ENCODE results near the gene SDK1.

Gene SDK1

GRCh38 chr7:3965794-3966395, 664.8 kb downstream of the SDK1 start:
- no peak overlapping the region for H3K4me3 ChIP-seq (ENCODE audit: low read length)
- no peak overlapping the region for H3K9ac ChIP-seq (ENCODE audit: low read length)
- no peak for DNase-seq (ENCODE audit: low read depth)
- no peaks in the 10 kb centered on the region for H3K4me1 ChIP-seq (ENCODE audit: control insufficient read depth, insufficient read depth, low read length)
- H3K27me3 ChIP-seq (replicated peaks; ENCODE audit: control insufficient read depth, insufficient read depth, low read length): no peaks in the 10 kb centered on the region
- no peaks in the 10 kb centered on the region for H3K36me3 ChIP-seq (ENCODE audit: control insufficient read depth, insufficient read depth, low read length, severe bottlenecking)
- no peaks in the 10 kb centered on the region for H3K9me3 ChIP-seq (ENCODE audit: control insufficient read depth, low read length)

DNA sequence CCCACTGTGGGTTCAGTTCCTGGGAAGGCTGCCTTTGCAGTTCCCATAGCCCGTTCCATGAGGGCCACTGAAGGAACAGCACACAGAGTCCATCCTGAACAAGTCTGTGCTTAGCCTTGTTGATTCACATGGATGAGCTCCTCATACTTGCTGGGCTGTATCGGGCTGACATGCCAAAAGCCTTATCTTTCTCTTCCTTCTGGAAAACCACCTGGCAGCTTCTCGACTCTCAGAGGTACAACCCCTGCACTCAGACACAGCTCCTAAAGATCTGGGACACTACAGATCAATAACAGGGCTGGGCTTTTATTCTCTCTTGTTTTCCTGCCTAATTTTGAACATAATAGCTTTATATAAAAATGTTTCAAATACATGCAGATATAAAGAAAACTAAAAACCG, 667.2 kb downstream of the SDK1 start:
- Histone ChIP-seq H3K36me3 (ENCODE audit: control insufficient read depth, insufficient read depth, low read length, severe bottlenecking) (no peaks in the 10 kb centered on the region), H3K4me1 (ENCODE audit: control insufficient read depth, insufficient read depth, low read length) (no peaks in the 10 kb centered on the region)

DNA sequence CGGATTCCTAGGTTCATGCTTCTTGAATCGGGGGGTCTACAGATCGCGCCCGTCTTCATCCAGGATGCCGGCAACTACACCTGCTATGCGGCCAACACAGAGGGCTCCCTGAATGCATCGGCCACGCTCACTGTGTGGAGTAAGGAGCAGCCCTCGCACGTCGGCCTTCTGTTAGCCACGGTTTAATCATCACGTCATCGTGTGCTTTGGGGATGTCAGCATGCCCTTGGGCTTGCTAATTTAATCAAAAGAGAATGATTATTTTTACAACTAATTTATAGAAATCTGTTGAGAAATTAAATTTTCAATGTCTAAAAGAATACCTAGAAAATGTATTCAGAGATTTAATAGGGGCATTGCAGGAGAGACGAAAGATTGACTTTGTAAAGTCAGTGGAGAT, 668.2 kb downstream of the SDK1 start:
- H3K27me3 ChIP-seq (replicated peaks; ENCODE audit: control insufficient read depth, insufficient read depth, low read length): no peaks in the 10 kb centered on the region
- H3K36me3 ChIP-seq (ENCODE audit: control insufficient read depth, insufficient read depth, low read length, severe bottlenecking): no peaks in the 10 kb centered on the region
- no peaks in the 10 kb centered on the region for H3K4me1 ChIP-seq (ENCODE audit: control insufficient read depth, insufficient read depth, low read length)
- H3K9me3 ChIP-seq (ENCODE audit: control insufficient read depth, low read length): no peaks in the 10 kb centered on the region
- H3K9ac ChIP-seq (ENCODE audit: low read length): no peak overlapping the region
- no peak overlapping the region for H3K4me3 ChIP-seq (ENCODE audit: low read length)
- no peak for DNase-seq (ENCODE audit: low read depth)

More for the DNA sequence above, 667.2 kb downstream of the SDK1 start:
- no peak overlapping the region for H3K4me3 ChIP-seq (ENCODE audit: low read length)
- no peak overlapping the region for H3K9ac ChIP-seq (ENCODE audit: low read length)
- H3K9me3 ChIP-seq (ENCODE audit: control insufficient read depth, low read length): no peaks in the 10 kb centered on the region
- DNase-seq (ENCODE audit: low read depth): no peak
- H3K27me3 ChIP-seq (replicated peaks; ENCODE audit: control insufficient read depth, insufficient read depth, low read length): no peaks in the 10 kb centered on the region

GRCh38 chr7:3971323-3971722, 670.3 kb downstream of the SDK1 start:
- Histone ChIP-seq H3K9me3 (ENCODE audit: control insufficient read depth, low read length) (no peaks in the 10 kb centered on the region), H3K9ac (ENCODE audit: low read length) (no peak overlapping the region), H3K36me3 (ENCODE audit: control insufficient read depth, insufficient read depth, low read length, severe bottlenecking) (no peaks in the 10 kb centered on the region), H3K27me3 (replicated peaks; ENCODE audit: control insufficient read depth, insufficient read depth, low read length) (no peaks in the 10 kb centered on the region), H3K4me3 (ENCODE audit: low read length) (no peak overlapping the region), H3K4me1 (ENCODE audit: control insufficient read depth, insufficient read depth, low read length) (no peaks in the 10 kb centered on the region)
- no peak for DNase-seq (ENCODE audit: low read depth)

GRCh38 chr7:3973264-3973663, 672.2 kb downstream of the SDK1 start:
- Histone ChIP-seq H3K4me1 (ENCODE audit: control insufficient read depth, insufficient read depth, low read length) (no peaks in the 10 kb centered on the region), H3K27me3 (replicated peaks; ENCODE audit: control insufficient read depth, insufficient read depth, low read length) (no peaks in the 10 kb centered on the region), H3K36me3 (ENCODE audit: control insufficient read depth, insufficient read depth, low read length, severe bottlenecking) (no peaks in the 10 kb centered on the region), H3K9me3 (ENCODE audit: control insufficient read depth, low read length) (no peaks in the 10 kb centered on the region), H3K4me3 (ENCODE audit: low read length) (no peak overlapping the region), H3K9ac (ENCODE audit: low read length) (no peak overlapping the region)
- DNase-seq (ENCODE audit: low read depth): no peak

DNA sequence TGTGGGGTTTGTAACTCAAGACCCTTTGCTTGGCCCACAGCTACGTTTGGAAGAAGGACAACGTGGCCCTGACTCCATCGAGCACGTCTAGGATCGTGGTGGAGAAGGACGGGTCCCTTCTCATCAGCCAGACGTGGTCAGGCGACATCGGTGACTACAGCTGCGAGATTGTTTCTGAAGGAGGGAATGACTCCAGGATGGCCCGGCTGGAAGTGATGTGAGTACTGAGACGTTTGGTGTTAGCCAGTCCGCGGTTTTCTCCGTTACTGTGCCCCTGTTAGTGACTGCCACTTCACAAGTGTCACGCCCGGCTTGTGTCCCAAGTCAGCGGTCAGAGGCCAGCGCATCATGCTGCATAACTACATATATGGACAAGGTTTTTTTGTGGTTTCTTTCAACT, 673.3 kb downstream of the SDK1 start:
- no peaks in the 10 kb centered on the region for H3K4me1 ChIP-seq (ENCODE audit: control insufficient read depth, insufficient read depth, low read length)
- H3K9ac ChIP-seq (ENCODE audit: low read length): no peak overlapping the region

GRCh38 chr7:3975371-3975770, 674.3 kb downstream of the SDK1 start:
- Histone ChIP-seq H3K36me3 (ENCODE audit: control insufficient read depth, insufficient read depth, low read length, severe bottlenecking) (no peaks in the 10 kb centered on the region), H3K9ac (ENCODE audit: low read length) (no peak overlapping the region), H3K4me1 (ENCODE audit: control insufficient read depth, insufficient read depth, low read length) (no peaks in the 10 kb centered on the region), H3K9me3 (ENCODE audit: control insufficient read depth, low read length) (no peaks in the 10 kb centered on the region), H3K27me3 (replicated peaks; ENCODE audit: control insufficient read depth, insufficient read depth, low read length) (no peaks in the 10 kb centered on the region), H3K4me3 (ENCODE audit: low read length) (no peak overlapping the region)
- no peak for DNase-seq (ENCODE audit: low read depth)

More for the DNA sequence above, 673.3 kb downstream of the SDK1 start:
- no peak for DNase-seq (ENCODE audit: low read depth)
- no peak overlapping the region for H3K4me3 ChIP-seq (ENCODE audit: low read length)
- H3K36me3 ChIP-seq (ENCODE audit: control insufficient read depth, insufficient read depth, low read length, severe bottlenecking): no peaks in the 10 kb centered on the region
- no peaks in the 10 kb centered on the region for H3K9me3 ChIP-seq (ENCODE audit: control insufficient read depth, low read length)
- no peaks in the 10 kb centered on the region for H3K27me3 ChIP-seq (replicated peaks; ENCODE audit: control insufficient read depth, insufficient read depth, low read length)

DNA sequence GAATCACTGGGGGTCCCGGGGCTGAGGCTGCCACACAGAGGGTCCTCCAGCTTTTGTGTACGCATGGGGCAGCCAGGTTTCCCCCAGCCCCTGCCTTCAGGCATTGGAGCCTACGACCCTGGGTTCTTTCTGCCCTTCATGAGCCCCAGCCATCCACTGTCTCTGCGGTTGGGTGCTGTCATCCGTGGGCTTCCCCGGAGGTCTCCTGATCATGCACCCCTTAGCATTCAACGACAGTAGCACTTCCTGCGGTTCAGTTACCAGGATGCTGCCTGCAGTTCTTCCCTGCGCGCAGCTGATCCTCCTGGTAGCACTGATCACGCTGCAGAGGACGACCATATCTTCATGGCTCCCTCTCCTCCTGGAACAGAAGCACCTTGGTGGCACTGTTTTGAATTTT, 676.3 kb downstream of the SDK1 start:
- no peak overlapping the region for H3K9ac ChIP-seq (ENCODE audit: low read length)
- peaks cover 6% of the 10 kb centered on the region for H3K9me3 ChIP-seq (ENCODE audit: control insufficient read depth, low read length)
- H3K4me3 ChIP-seq (ENCODE audit: low read length): no peak overlapping the region
- H3K4me1 ChIP-seq (ENCODE audit: control insufficient read depth, insufficient read depth, low read length): no peaks in the 10 kb centered on the region
- no peak for DNase-seq (ENCODE audit: low read depth)
- no peaks in the 10 kb centered on the region for H3K36me3 ChIP-seq (ENCODE audit: control insufficient read depth, insufficient read depth, low read length, severe bottlenecking)
- no peaks in the 10 kb centered on the region for H3K27me3 ChIP-seq (replicated peaks; ENCODE audit: control insufficient read depth, insufficient read depth, low read length)

DNA sequence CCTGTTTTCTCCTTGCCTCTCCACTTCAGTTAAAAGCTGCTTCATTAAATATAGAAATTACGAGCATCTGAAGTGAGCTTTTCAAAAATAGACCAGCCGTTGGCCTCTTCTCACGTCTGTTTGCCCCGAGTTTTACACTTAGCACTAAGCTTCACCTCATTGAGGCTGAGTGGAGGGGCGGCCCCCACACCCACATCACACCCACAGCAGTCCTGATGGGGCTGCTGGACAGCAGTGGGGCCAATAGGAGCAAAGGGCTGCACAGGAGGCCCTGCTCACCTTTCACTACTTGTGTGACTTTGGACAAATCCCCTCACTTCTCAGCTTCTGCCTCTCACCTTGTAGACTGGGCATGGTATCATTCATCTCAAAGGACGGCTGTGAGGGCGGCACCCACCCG, 677.8 kb downstream of the SDK1 start:
- no peaks in the 10 kb centered on the region for H3K4me1 ChIP-seq (ENCODE audit: control insufficient read depth, insufficient read depth, low read length)
- H3K9ac ChIP-seq (ENCODE audit: low read length): no peak overlapping the region
- peaks cover 6% of the 10 kb centered on the region for H3K9me3 ChIP-seq (ENCODE audit: control insufficient read depth, low read length)
- H3K4me3 ChIP-seq (ENCODE audit: low read length): no peak overlapping the region
- H3K27me3 ChIP-seq (replicated peaks; ENCODE audit: control insufficient read depth, insufficient read depth, low read length): no peaks in the 10 kb centered on the region
- no peak for DNase-seq (ENCODE audit: low read depth)
- H3K36me3 ChIP-seq (ENCODE audit: control insufficient read depth, insufficient read depth, low read length, severe bottlenecking): no peaks in the 10 kb centered on the region

GRCh38 chr7:3979611-3980299, 678.7 kb downstream of the SDK1 start:
- no peak overlapping the region for H3K9ac ChIP-seq (ENCODE audit: low read length)
- no peak for DNase-seq (ENCODE audit: low read depth)
- no peak overlapping the region for H3K4me3 ChIP-seq (ENCODE audit: low read length)
- H3K36me3 ChIP-seq (ENCODE audit: control insufficient read depth, insufficient read depth, low read length, severe bottlenecking): no peaks in the 10 kb centered on the region
- no peaks in the 10 kb centered on the region for H3K4me1 ChIP-seq (ENCODE audit: control insufficient read depth, insufficient read depth, low read length)
- H3K27me3 ChIP-seq (replicated peaks; ENCODE audit: control insufficient read depth, insufficient read depth, low read length): no peaks in the 10 kb centered on the region
- peaks cover 6% of the 10 kb centered on the region for H3K9me3 ChIP-seq (ENCODE audit: control insufficient read depth, low read length)

DNA sequence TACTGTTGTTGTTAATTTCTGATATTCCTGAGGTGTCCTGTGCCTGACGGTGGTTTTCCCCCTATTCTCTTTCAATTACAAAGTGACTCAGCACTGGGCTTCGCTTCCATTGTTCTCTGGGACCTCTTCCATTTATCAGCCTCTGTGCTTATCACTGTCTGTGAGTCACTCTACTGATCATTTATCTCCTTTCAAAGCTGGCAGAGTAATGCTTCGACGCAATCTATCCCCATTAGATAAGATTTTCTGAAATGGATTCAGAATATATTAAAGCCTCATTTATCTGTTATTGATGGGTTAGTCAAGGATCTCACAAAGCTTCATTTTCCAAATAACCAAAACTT, 679.2 kb downstream of the SDK1 start:
- Histone ChIP-seq H3K4me1 (ENCODE audit: control insufficient read depth, insufficient read depth, low read length) (no peaks in the 10 kb centered on the region), H3K36me3 (ENCODE audit: control insufficient read depth, insufficient read depth, low read length, severe bottlenecking) (no peaks in the 10 kb centered on the region), H3K27me3 (replicated peaks; ENCODE audit: control insufficient read depth, insufficient read depth, low read length) (no peaks in the 10 kb centered on the region), H3K4me3 (ENCODE audit: low read length) (no peak overlapping the region), H3K9ac (ENCODE audit: low read length) (no peak overlapping the region), H3K9me3 (ENCODE audit: control insufficient read depth, low read length) (peaks cover 6% of the 10 kb centered on the region)
- DNase-seq (ENCODE audit: low read depth): no peak

GRCh38 chr7:3981281-3981680, 680.2 kb downstream of the SDK1 start:
- DNase-seq (ENCODE audit: low read depth): no peak
- H3K9ac ChIP-seq (ENCODE audit: low read length): no peak overlapping the region
- no peaks in the 10 kb centered on the region for H3K4me1 ChIP-seq (ENCODE audit: control insufficient read depth, insufficient read depth, low read length)
- no peaks in the 10 kb centered on the region for H3K27me3 ChIP-seq (replicated peaks; ENCODE audit: control insufficient read depth, insufficient read depth, low read length)
- H3K9me3 ChIP-seq (ENCODE audit: control insufficient read depth, low read length): peaks cover 6% of the 10 kb centered on the region
- H3K36me3 ChIP-seq (ENCODE audit: control insufficient read depth, insufficient read depth, low read length, severe bottlenecking): no peaks in the 10 kb centered on the region
- no peak overlapping the region for H3K4me3 ChIP-seq (ENCODE audit: low read length)

Measured in adipocyte (in vitro differentiated cells).